ENCODE data around the gene FOLR1.

The FOLR1 gene

GRCh38 chr11:72243173-72244059, 51.5 kb downstream of the FOLR1 start:
- no peak overlapping the region for H3K4me3 ChIP-seq (ENCODE audit: control insufficient read depth, low read depth, low read length)
- no peak for DNase-seq (ENCODE audit: low read depth)
- no peak for TF ChIP-seq CTCF (conservative IDR thresholded peaks at IDR 0.05; ENCODE audit: control insufficient read depth, insufficient read depth, low read depth, low read length)

DNA sequence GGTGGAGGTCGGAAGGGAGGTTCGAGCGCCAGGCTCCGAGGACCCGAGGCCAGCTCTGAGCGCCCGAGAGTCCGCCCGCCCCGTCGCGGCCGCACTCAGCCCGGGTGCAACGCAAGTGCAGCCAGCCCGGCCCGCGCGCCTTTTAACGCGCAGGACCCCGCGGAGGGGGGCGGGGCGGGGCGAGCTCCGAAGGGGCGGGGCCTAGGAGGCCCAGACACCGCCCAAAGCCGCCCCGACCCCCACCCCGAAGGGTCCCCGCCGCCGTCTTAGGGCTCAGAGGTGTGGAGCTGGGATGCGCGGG, 52.1 kb downstream of the FOLR1 start, which contains the start of gene PHOX2A:
PHOX2A (minus strand) TSS at position 117 of the 301 bp plus-strand sequence. CDS start 172 bp downstream, outside the sequence.
- DNase-seq (ENCODE audit: low read depth), result no peak
- H3K4me3 ChIP-seq (ENCODE audit: control insufficient read depth, low read depth, low read length), result no peak within 1 kb of the TSS
- TF ChIP-seq CTCF (conservative IDR thresholded peaks at IDR 0.05; ENCODE audit: control insufficient read depth, insufficient read depth, low read depth, low read length), result no peak

- TF ChIP-seq CTCF (conservative IDR thresholded peaks at IDR 0.05; ENCODE audit: control insufficient read depth, insufficient read depth, low read depth, low read length), result no peak
- DNase-seq (ENCODE audit: low read depth), result no peak
- no peak overlapping the region for H3K4me3 ChIP-seq (ENCODE audit: control insufficient read depth, low read depth, low read length)
Observed at GRCh38 chr11:72244361-72245262, 52.7 kb downstream of the FOLR1 start.

- no peak overlapping the region for H3K4me3 ChIP-seq (ENCODE audit: control insufficient read depth, low read depth, low read length)
- TF ChIP-seq CTCF (conservative IDR thresholded peaks at IDR 0.05; ENCODE audit: control insufficient read depth, insufficient read depth, low read depth, low read length), result no peak
- DNase-seq (ENCODE audit: low read depth), result no peak
Observed at GRCh38 chr11:72245263-72245816, 53.4 kb downstream of the FOLR1 start.
